IMR-90 (cell line): ENCODE data around the gene TK2. TPM values are rescaled to one million over a fixed set of nuclear protein-coding genes. Genes with fewer than 3 reads are reported as not detected.

ENCODE experiments used
- ATAC-seq: fragments of 200-7000 bp; cut with Tn5 transposase; 2 replicates; pipeline ENCODE4 v1.9.1; 2020; ENCODE audit warnings: low read depth, mild to moderate bottlenecking, moderate library complexity
- BruUV-seq: library from RNA; stranded (reverse); fragments of 400-500 nt; replicated peaks from 2 replicates; lab custom pipeline; 2021; lab: Mats Ljungman, UMichigan
- CTCF ChIA-PET: fragments of 300-600 bp; formaldehyde crosslinking; extraction: SDS; loops from one replicate; lab custom pipeline; 2021; ENCODE audit warnings: antibody characterized with exemption; lab: Yijun Ruan, JAX
- POLR2A ChIA-PET: fragments of 300-600 bp; sonication (Branson Sonifier 250); formaldehyde crosslinking; loops from one replicate; lab custom pipeline; 2022; ENCODE audit warnings: antibody characterized with exemption; ENCODE audit not compliant: unreplicated experiment; lab: Charles Lee
- DNase-seq: peaks from one replicate; pipeline ENCODE4 v3.0.0; 2013
- H2AFZ ChIP-seq: replicated peaks from 2 replicates; pipeline ENCODE3; 2013; ENCODE audit warnings: low read length, mild to moderate bottlenecking; ENCODE audit not compliant: poor library complexity
- H2AK5ac ChIP-seq: 2 replicates; pipeline ENCODE4 v1.6.1; 2013; ENCODE audit warnings: low read depth, low read length, inconsistent platforms
- H2AK9ac ChIP-seq: replicated peaks from 2 replicates; pipeline ENCODE3; 2013; ENCODE audit warnings: mild to moderate bottlenecking, low read depth, low read length, moderate library complexity; ENCODE audit not compliant: poor library complexity
- H2BK120ac ChIP-seq: 2 replicates; pipeline ENCODE4 v1.6.1; 2013; ENCODE audit warnings: low read depth, low read length, inconsistent platforms
- H2BK15ac ChIP-seq: 3 replicates; pipeline ENCODE4 v1.6.1; 2013; ENCODE audit warnings: low read depth, low read length, inconsistent platforms
- H2BK20ac ChIP-seq: 2 replicates; pipeline ENCODE4 v1.6.1; 2013; ENCODE audit warnings: low read depth, mild to moderate bottlenecking, inconsistent platforms, low read length, moderate library complexity
- H2BK5ac ChIP-seq: 2 replicates; pipeline ENCODE4 v1.6.1; 2013; ENCODE audit warnings: mild to moderate bottlenecking, low read depth, low read length, inconsistent platforms; ENCODE audit not compliant: poor library complexity, severe bottlenecking
- H3K14ac ChIP-seq: replicated peaks from 2 replicates; pipeline ENCODE4 v1.6.1; 2013; ENCODE audit warnings: low read depth, low read length, inconsistent platforms
- H3K18ac ChIP-seq: 2 replicates; pipeline ENCODE4 v1.6.1; 2013; ENCODE audit warnings: low read depth, low read length, control low read depth
- H3K23ac ChIP-seq: 2 replicates; pipeline ENCODE4 v1.6.1; 2013; ENCODE audit warnings: low read depth, low read length, inconsistent platforms
- H3K27ac ChIP-seq: 2 replicates; pipeline ENCODE4 v1.5.1; 2013; ENCODE audit warnings: mild to moderate bottlenecking, control low read depth, low read length; ENCODE audit not compliant: insufficient read depth
- H3K27me3 ChIP-seq: 2 replicates; pipeline ENCODE4 v1.6.1; 2013; ENCODE audit warnings: low read length; ENCODE audit not compliant: control insufficient read depth, insufficient read depth
- H3K36me3 ChIP-seq: 2 replicates; pipeline ENCODE4 v1.6.1; 2013; ENCODE audit warnings: low read length, mixed read lengths; ENCODE audit not compliant: control insufficient read depth, insufficient read depth
- H3K4ac ChIP-seq: 2 replicates; pipeline ENCODE4 v1.6.1; 2013; ENCODE audit warnings: low read depth, low read length, inconsistent platforms
- H3K4me1 ChIP-seq: 2 replicates; pipeline ENCODE4 v1.6.1; 2013; ENCODE audit warnings: low read length, mixed read lengths; ENCODE audit not compliant: control insufficient read depth, insufficient read depth
- H3K4me2 ChIP-seq: 2 replicates; pipeline ENCODE4 v1.6.1; 2013; ENCODE audit warnings: low read depth, mild to moderate bottlenecking, control low read depth, low read length, moderate library complexity
- H3K4me3 ChIP-seq: 2 replicates; pipeline ENCODE4 v1.5.1; 2013; ENCODE audit warnings: low read depth, mild to moderate bottlenecking, control low read depth, low read length, moderate library complexity; ENCODE audit not compliant: insufficient read depth
- H3K56ac ChIP-seq: 2 replicates; pipeline ENCODE4 v1.6.1; 2013; ENCODE audit warnings: low read length, inconsistent platforms; ENCODE audit not compliant: insufficient read depth; ENCODE audit errors: extremely low read depth
- H3K79me1 ChIP-seq, 2 experiments: 2 replicates each; pipeline ENCODE4 v1.6.1; 2013; ENCODE audit warnings: low read length in 2 of 2, inconsistent platforms in 1 of 2, low read depth in 1 of 2
- H3K9ac ChIP-seq: 2 replicates; pipeline ENCODE4 v1.6.1; 2013; ENCODE audit warnings: low read depth, low read length, control low read depth
- H3K9me1 ChIP-seq: 2 replicates; pipeline ENCODE4 v1.6.1; 2013; ENCODE audit warnings: low read length, inconsistent platforms; ENCODE audit not compliant: insufficient read depth
- H3K9me3 ChIP-seq: 2 replicates; pipeline ENCODE4 v1.6.1; 2013; ENCODE audit warnings: low read length; ENCODE audit not compliant: control insufficient read depth, insufficient read depth
- H4K20me1 ChIP-seq: 2 replicates; pipeline ENCODE4 v1.6.1; 2013; ENCODE audit warnings: low read length, inconsistent platforms; ENCODE audit not compliant: insufficient read depth
- H4K5ac ChIP-seq: 2 replicates; pipeline ENCODE4 v1.6.1; 2013; ENCODE audit warnings: mild to moderate bottlenecking, low read depth, low read length, control low read depth
- H4K8ac ChIP-seq, 2 experiments: 2 replicates each; pipeline ENCODE4 v1.6.1; 2013; ENCODE audit warnings: low read depth in 2 of 2, low read length in 2 of 2, control low read depth in 1 of 2, inconsistent platforms in 1 of 2
- H4K91ac ChIP-seq: 2 replicates; pipeline ENCODE4 v1.6.1; 2013; ENCODE audit warnings: low read depth, low read length, inconsistent platforms; ENCODE audit not compliant: insufficient read depth
- CEBPB ChIP-seq: IDR thresholded peaks from 2 replicates; pipeline ENCODE4 v1.6.1; 2012; ENCODE audit warnings: low read depth, low read length, improper control_type of control experiment
- CHD1 ChIP-seq: IDR thresholded peaks from 2 replicates; pipeline ENCODE4 v1.6.1; 2012; ENCODE audit warnings: low read depth, low read length, improper control_type of control experiment
- ELK1 ChIP-seq: fragments of 150-350 bp; IDR thresholded peaks from 2 replicates; pipeline ENCODE4 v1.6.1; 2016; ENCODE audit warnings: low read depth, mild to moderate bottlenecking, low read length, moderate library complexity, borderline replicate concordance
- FOS ChIP-seq: fragments of 150-350 bp; IDR thresholded peaks from 2 replicates; pipeline ENCODE4 v1.6.1; 2016; ENCODE audit warnings: low read depth, low read length
- MAFK ChIP-seq: IDR thresholded peaks from 2 replicates; pipeline ENCODE4 v1.6.1; 2012; ENCODE audit warnings: low read depth, low read length, improper control_type of control experiment
- MAZ ChIP-seq: IDR thresholded peaks from 2 replicates; pipeline ENCODE4 v1.6.1; 2012; ENCODE audit warnings: low read depth, mild to moderate bottlenecking, low read length, improper control_type of control experiment, moderate library complexity, borderline replicate concordance
- MXI1 ChIP-seq: IDR thresholded peaks from 2 replicates; pipeline ENCODE4 v1.6.1; 2012; ENCODE audit warnings: low read depth, mild to moderate bottlenecking, low read length, moderate library complexity, borderline replicate concordance
- SMC3 ChIP-seq: fragments of 150-350 bp; IDR thresholded peaks from 2 replicates; pipeline ENCODE4 v1.6.1; 2016; ENCODE audit warnings: low read depth, mild to moderate bottlenecking, antibody characterized with exemption, low read length, moderate library complexity
- WGBS, 2 experiments: methylation state at CpG; one replicate each; pipeline versions ENCODE4 v1.1.5 to v1.1.7; 2013; ENCODE audit warnings: missing lambda C conversion rate in 2 of 2; ENCODE audit not compliant: insufficient read length in 1 of 2; ENCODE audit errors: extremely low coverage in 2 of 2; 5-methylcytosine and 5-hydroxymethylcytosine counted together
- dilution Hi-C: fragments of 300-500 bp; cut with HindIII; formaldehyde crosslinking; loops from one replicate; pipeline ENCODE4 v1.14.3; 2018; ENCODE audit warnings: low sequenced_read_pairs; ENCODE audit not compliant: unreplicated experiment
- in situ Hi-C: fragments of 300-500 bp; cut with MboI; formaldehyde crosslinking; loops from 3 replicates; pipeline ENCODE4 v1.14.3; 2019; ENCODE audit warnings: low sequenced_read_pairs, inconsistent platforms, mixed read lengths
- intact Hi-C: fragments of 100-400 bp; cut with micrococcal nuclease; formaldehyde crosslinking; loops from 2 replicates; pipeline ENCODE4 v1.10.0; 2022
- polyA plus RNA-seq, 3 experiments: library from polyadenylated mRNA; depleted of rRNA; stranded (reverse); fragments of >200 nt; gene quantifications; 2 replicates each; pipeline ENCODE4 v1.2.3, GENCODE V29; 2012; ENCODE audit warnings: low replicate concordance in 1 of 3
- total RNA-seq: library from RNA; depleted of rRNA; stranded (reverse); fragments of >200 nt; gene quantifications from 2 replicates; pipeline ENCODE4 v1.2.3, GENCODE V29; 2012

TK2 gene
- total and polyA plus RNA-seq, 2 of the 4 experiments (the other 2 are of a cell fraction) = 14.7 to 16.5 TPM

- Histone ChIP-seq H3K4me2 (no peak overlapping the region), H2AFZ (no peak overlapping the region), H3K18ac (peak overlapping the region; percentile 54; the same call in 1 of the 2 replicates), H3K23ac (peak overlapping the region; percentile 15; the same call in 1 of the 2 replicates), H3K36me3 (no peaks in the 10 kb centered on the region), H3K27ac (peak overlapping the region; percentile 52; the same call in 1 of the 2 replicates), H3K27me3 (no peaks in the 10 kb centered on the region), H2AK5ac (peak overlapping the region; percentile 50; the same call in 1 of the 2 replicates), H4K91ac (no peak overlapping the region), H4K20me1 (no peaks in the 10 kb centered on the region), H2BK20ac (0 out of 2 replicates have a peak overlapping the region, but pooled peaks have one; percentile 24), H3K4me1 (peaks cover 10% of the 10 kb centered on the region; the same call in 1 of the 2 replicates), H2BK5ac (no peak overlapping the region), H3K9me3 (no peaks in the 10 kb centered on the region), H2AK9ac (no peak overlapping the region), H3K9ac (no peak overlapping the region), H2BK15ac (no peak overlapping the region), H4K8ac (no peak overlapping the region), H3K56ac (no peak overlapping the region), H3K14ac (peak overlapping the region; percentile 21; the same call in 1 of the 2 replicates), H4K5ac (no peak overlapping the region; the same call in 1 of the 2 replicates), H3K4me3 (no peak overlapping the region), H3K4ac (no peak overlapping the region), H2BK120ac (no peak overlapping the region), H3K79me1 (no peaks in the 10 kb centered on the region), H3K9me1 (peaks cover 7% of the 10 kb centered on the region; the same call in 1 of the 2 replicates)
- POLR2A ChIA-PET = no interaction called here
- CTCF ChIA-PET = no interaction called here
- dilution Hi-C loops = no loop called here
- no TSS peak for BruUV-seq
- intact Hi-C loops = no loop called here
- WGBS, 2 experiments = 73% methylated on average over 2 of the region's 2 CpGs; no CpG with 5 or more reads in 1 of the 2 experiments
- ATAC-seq (no peak), DNase-seq (no peak)
- in situ Hi-C loops = no loop called here
- no peak for TF ChIP-seq CHD1
- no peak for TF ChIP-seq MAZ
- no peak for TF ChIP-seq CEBPB
- TF ChIP-seq MXI1 = no peak
- no peak for TF ChIP-seq MAFK
- TF ChIP-seq SMC3 = no peak
- TF ChIP-seq FOS = no peak
- TF ChIP-seq ELK1 = no peak
These were observed 46.9 kb downstream of the TK2 start for GRCh38 chr16:66503030-66503429.
